OCI-LY3 (cell line): Measurements from ENCODE around the gene MAMDC4.

Source experiments
- H2AFZ ChIP-seq: fragments of 200-600, 300-600 bp; shearing (Covaris generic); 2 replicates; pipeline ENCODE4 v1.6.0; 2014; ENCODE audit warnings: antibody characterized with exemption, low read depth, low read length
- H3K27ac ChIP-seq: fragments of 200-600, 300-600 bp; sonication (generic); 2 replicates; pipeline ENCODE4 v1.5.1; 2014; ENCODE audit warnings: mild to moderate bottlenecking, low read length, moderate library complexity, mixed read lengths
- H3K27me3 ChIP-seq: fragments of 200-600, 300-600 bp; sonication (generic); 2 replicates; pipeline ENCODE4 v1.6.1; 2014; ENCODE audit warnings: low read depth, low read length, mixed read lengths
- H3K36me3 ChIP-seq: fragments of 200-600, 300-600 bp; sonication (generic); replicated peaks from 2 replicates; pipeline ENCODE3; 2014; ENCODE audit warnings: low read depth, low read length, mixed read lengths
- H3K4me1 ChIP-seq: fragments of 300-600, 200-600 bp; sonication (generic); 2 replicates; pipeline ENCODE4 v1.6.1; 2014; ENCODE audit warnings: low read length, mixed read lengths
- H3K4me2 ChIP-seq: fragments of 200-600, 300-600 bp; sonication (generic); 2 replicates; pipeline ENCODE4 v1.6.1; 2014; ENCODE audit warnings: low read length, mixed read lengths
- H3K4me3 ChIP-seq: fragments of 300-600, 200-600 bp; sonication (generic); 2 replicates; pipeline ENCODE4 v1.5.1; 2014; ENCODE audit warnings: antibody characterized with exemption, mild to moderate bottlenecking, low read length, moderate library complexity
- H3K79me2 ChIP-seq: fragments of 300-600, 200-600 bp; shearing (Covaris generic); 2 replicates; pipeline ENCODE4 v1.6.1; 2014; ENCODE audit warnings: mild to moderate bottlenecking, low read length, mixed read lengths
- H3K9ac ChIP-seq: fragments of 300-600, 200-600 bp; shearing (Covaris generic); 2 replicates; pipeline ENCODE4 v1.6.0; 2014; ENCODE audit warnings: mild to moderate bottlenecking, low read length, moderate library complexity
- H3K9me3 ChIP-seq: fragments of 200-600, 300-600 bp; shearing (Covaris generic); 2 replicates; pipeline ENCODE4 v1.6.1; 2014; ENCODE audit warnings: low read length, mixed read lengths; ENCODE audit not compliant: insufficient read depth
- H4K20me1 ChIP-seq: fragments of 200-600, 300-600 bp; sonication (generic); 2 replicates; pipeline ENCODE4 v1.6.1; 2016; ENCODE audit warnings: low read length, mixed read lengths; ENCODE audit not compliant: insufficient read depth
- EZH2phosphoT487 ChIP-seq: fragments of 200-600 bp; shearing (Covaris generic); IDR thresholded peaks from 2 replicates; pipeline ENCODE4 v1.6.1; 2018; ENCODE audit warnings: antibody characterized with exemption, mixed run types, low read depth
- TF ChIP-seq, protein P1 (sequence below): fragments of 200-600, 300-600 bp; sonication (generic); IDR thresholded peaks from 2 replicates; pipeline ENCODE4 v1.5.1; 2014; ENCODE audit warnings: antibody characterized with exemption, low read length, low read depth

MAMDC4 gene

DNA sequence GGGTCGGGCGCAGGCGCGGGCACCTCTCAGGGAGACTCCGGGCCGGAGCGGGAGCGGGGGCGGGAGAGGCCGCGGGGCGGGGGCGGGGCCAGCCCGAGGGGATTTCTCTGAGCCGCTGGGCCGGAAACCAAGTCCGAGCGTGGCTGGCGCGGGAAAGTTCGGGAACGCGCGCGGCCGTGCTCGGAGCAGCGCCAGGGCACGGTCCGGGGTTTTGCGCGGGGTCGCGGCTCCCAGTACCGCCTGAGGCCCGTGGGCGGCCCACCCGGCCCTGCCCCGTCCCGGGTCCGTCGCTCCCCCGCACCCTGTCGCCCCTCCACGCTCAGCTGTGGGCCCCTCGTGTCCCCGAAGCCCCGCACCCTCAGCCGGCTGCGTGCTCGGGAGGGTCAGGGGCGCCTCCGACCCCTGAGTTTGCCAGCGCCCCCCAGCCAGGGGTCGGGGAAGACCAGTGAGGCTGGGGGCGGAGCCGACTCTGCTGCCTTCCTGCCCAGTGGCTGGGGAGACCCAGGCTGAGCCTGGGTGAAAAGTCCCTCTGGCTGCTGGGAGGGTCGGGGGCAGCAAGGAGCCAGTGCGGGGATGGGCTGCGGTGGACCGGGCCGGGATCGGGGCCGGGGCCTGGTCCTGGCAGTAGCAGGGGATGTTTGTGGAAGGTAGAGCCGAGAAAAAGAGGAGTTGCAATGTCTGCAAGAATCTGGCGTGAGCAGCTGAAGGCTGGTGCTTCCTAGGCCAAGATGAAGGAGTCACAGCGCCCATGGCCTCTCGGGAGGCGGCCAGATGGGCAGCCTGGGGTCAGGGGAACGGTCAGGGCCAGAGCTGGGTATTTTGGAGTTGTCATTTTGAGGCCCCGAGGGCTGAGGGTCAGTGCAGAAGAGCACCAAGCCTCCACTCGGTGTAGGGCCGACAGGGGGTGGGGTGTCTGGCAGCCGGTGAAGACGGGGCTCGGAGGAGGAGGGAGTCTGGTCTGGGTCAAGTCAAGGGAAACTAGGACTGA lies 34.8 kb downstream of the MAMDC4 start:
- TF ChIP-seq EZH2phosphoT487 = no peak
- TF ChIP-seq, protein P1, sequence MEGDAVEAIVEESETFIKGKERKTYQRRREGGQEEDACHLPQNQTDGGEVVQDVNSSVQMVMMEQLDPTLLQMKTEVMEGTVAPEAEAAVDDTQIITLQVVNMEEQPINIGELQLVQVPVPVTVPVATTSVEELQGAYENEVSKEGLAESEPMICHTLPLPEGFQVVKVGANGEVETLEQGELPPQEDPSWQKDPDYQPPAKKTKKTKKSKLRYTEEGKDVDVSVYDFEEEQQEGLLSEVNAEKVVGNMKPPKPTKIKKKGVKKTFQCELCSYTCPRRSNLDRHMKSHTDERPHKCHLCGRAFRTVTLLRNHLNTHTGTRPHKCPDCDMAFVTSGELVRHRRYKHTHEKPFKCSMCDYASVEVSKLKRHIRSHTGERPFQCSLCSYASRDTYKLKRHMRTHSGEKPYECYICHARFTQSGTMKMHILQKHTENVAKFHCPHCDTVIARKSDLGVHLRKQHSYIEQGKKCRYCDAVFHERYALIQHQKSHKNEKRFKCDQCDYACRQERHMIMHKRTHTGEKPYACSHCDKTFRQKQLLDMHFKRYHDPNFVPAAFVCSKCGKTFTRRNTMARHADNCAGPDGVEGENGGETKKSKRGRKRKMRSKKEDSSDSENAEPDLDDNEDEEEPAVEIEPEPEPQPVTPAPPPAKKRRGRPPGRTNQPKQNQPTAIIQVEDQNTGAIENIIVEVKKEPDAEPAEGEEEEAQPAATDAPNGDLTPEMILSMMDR = no peak
- H3K27ac ChIP-seq = peak overlapping the region; percentile 78
- H3K36me3 ChIP-seq = peaks cover 20% of the 10 kb centered on the region
- H3K9ac ChIP-seq = peak overlapping the region; percentile 94
- peak overlapping the region; percentile 89 for H3K4me2 ChIP-seq
- H3K4me1 ChIP-seq = peaks cover 21% of the 10 kb centered on the region
- peaks cover 28% of the 10 kb centered on the region for H4K20me1 ChIP-seq
- H2AFZ ChIP-seq = no peak overlapping the region
- no peaks in the 10 kb centered on the region for H3K27me3 ChIP-seq
- H3K79me2 ChIP-seq = peaks cover 61% of the 10 kb centered on the region
- H3K4me3 ChIP-seq = peak overlapping the region; percentile 90
- H3K9me3 ChIP-seq = no peaks in the 10 kb centered on the region

DNA sequence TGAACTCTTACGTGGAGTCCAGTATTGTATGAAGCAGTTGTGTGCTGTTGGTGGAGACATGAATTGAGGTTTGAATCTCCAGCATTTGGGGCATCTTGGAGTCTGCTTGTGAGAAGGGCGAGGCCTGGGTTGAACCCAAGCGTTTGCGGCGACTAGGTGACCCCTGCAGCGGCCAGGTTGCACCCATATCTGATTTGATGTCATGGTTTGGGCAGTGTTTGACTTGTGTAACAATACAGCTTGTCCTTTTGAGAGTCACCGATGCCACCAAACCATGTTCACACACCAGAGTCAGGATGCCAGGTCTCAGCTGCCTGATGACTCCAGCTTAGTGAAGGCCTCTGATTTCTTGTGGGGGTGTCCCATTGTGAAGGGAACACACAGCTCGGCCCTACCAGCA lies 36.3 kb downstream of the MAMDC4 start:
- H3K9ac ChIP-seq = no peak overlapping the region
- no peak overlapping the region for H3K27ac ChIP-seq
- TF ChIP-seq EZH2phosphoT487 = no peak
- TF ChIP-seq, protein P1 = no peak

DNA sequence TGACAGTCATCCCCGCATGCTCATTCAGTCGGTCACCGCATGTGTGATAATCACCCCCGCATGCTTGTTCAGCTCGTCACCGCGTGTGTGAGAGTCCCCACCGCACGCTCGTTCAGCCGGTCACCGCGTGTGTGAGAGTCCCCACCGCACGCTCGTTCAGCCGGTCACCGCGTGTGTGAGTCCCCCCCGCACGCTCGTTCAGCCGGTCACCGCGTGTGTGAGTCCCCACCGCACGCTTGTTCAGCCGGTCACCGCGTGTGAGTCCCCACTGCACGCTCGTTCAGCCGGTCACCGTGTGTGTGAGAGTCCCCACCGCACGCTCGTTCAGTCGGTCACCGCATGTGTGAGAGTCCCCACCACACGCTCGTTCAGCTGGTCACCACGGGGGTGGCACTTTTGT lies 37.7 kb downstream of the MAMDC4 start:
- peaks cover 30% of the 10 kb centered on the region for H3K36me3 ChIP-seq
- no peak overlapping the region for H3K4me2 ChIP-seq
- no peaks in the 10 kb centered on the region for H3K27me3 ChIP-seq
- no peaks in the 10 kb centered on the region for H3K9me3 ChIP-seq
- peaks cover 87% of the 10 kb centered on the region for H3K79me2 ChIP-seq
- no peak overlapping the region for H3K9ac ChIP-seq
- H2AFZ ChIP-seq = no peak overlapping the region
- no peak overlapping the region for H3K4me3 ChIP-seq
- peaks cover 49% of the 10 kb centered on the region for H4K20me1 ChIP-seq
- TF ChIP-seq, protein P1 = no peak
- TF ChIP-seq EZH2phosphoT487 = no peak
- H3K4me1 ChIP-seq = peaks cover 6% of the 10 kb centered on the region
- H3K27ac ChIP-seq = no peak overlapping the region

More for the DNA sequence above, 36.3 kb downstream of the MAMDC4 start:
- H3K36me3 ChIP-seq = peaks cover 22% of the 10 kb centered on the region
- no peak overlapping the region for H2AFZ ChIP-seq
- no peaks in the 10 kb centered on the region for H3K9me3 ChIP-seq
- H3K4me2 ChIP-seq = no peak overlapping the region
- H4K20me1 ChIP-seq = peaks cover 38% of the 10 kb centered on the region
- H3K27me3 ChIP-seq = no peaks in the 10 kb centered on the region
- no peak overlapping the region for H3K4me3 ChIP-seq
- H3K4me1 ChIP-seq = peaks cover 8% of the 10 kb centered on the region
- peaks cover 74% of the 10 kb centered on the region for H3K79me2 ChIP-seq

DNA sequence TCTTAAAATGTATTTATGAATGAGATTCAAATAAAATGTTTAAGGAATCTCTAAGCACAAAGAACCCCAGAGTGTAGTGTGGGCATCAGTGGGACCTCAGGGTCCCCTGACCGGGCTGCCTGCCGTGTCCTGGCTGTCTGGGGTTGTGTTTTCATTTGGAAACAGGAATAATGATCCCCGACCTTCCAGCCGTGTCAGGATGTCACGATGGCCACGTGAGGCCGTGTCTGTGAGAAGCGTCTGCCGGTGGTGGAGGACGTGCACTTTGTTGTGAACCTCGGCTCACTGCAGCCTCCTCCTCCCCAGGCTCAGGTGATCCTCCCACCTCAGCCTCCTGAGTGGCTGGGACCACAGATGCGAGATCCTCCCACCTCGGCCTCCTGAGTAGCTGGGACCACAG lies 38.5 kb downstream of the MAMDC4 start:
- H3K4me3 ChIP-seq = no peak overlapping the region
- H3K79me2 ChIP-seq = peaks cover 90% of the 10 kb centered on the region
- peaks cover 36% of the 10 kb centered on the region for H3K36me3 ChIP-seq

More for the DNA sequence above, 38.5 kb downstream of the MAMDC4 start:
- peaks cover 56% of the 10 kb centered on the region for H4K20me1 ChIP-seq
- H3K4me1 ChIP-seq = no peaks in the 10 kb centered on the region
- no peaks in the 10 kb centered on the region for H3K9me3 ChIP-seq
- H3K27me3 ChIP-seq = no peaks in the 10 kb centered on the region
- H2AFZ ChIP-seq = no peak overlapping the region
- no peak overlapping the region for H3K27ac ChIP-seq
- TF ChIP-seq, protein P1 = no peak
- no peak for TF ChIP-seq EZH2phosphoT487
- H3K4me2 ChIP-seq = no peak overlapping the region
- no peak overlapping the region for H3K9ac ChIP-seq
